GM12878 (cell line): ENCODE data around the gene LIMS1. TPM values are rescaled to one million over a fixed set of nuclear protein-coding genes. Genes with fewer than 3 reads are reported as not detected.

ENCODE experiments used
- ATAC-seq: fragments of 200-7000 bp; cut with Tn5 transposase; 3 replicates; pipeline ENCODE4 v1.9.1; 2020; ENCODE audit warnings: mild to moderate bottlenecking, moderate library complexity
- BruUV-seq: library from RNA; stranded (reverse); fragments of 400-500 nt; replicated peaks from 2 replicates; lab custom pipeline; 2021; lab: Mats Ljungman, UMichigan
- CTCF ChIA-PET: fragments of 300-600 bp; sonication (Branson Sonifier 250); formaldehyde crosslinking; extraction: SDS; loops from one replicate; lab custom pipeline; 2021; ENCODE audit warnings: inconsistent platforms; lab: Yijun Ruan, JAX
- POLR2A ChIA-PET: fragments of 350-600 bp; formaldehyde crosslinking; extraction: SDS; loops from one replicate; lab custom pipeline; 2021; ENCODE audit warnings: inconsistent platforms; lab: Charles Lee
- RAD21 ChIA-PET: fragments of 300-600 bp; sonication (Branson Sonifier 250); formaldehyde crosslinking; loops from one replicate; lab custom pipeline; 2023; ENCODE audit warnings: antibody characterized with exemption; ENCODE audit not compliant: unreplicated experiment; lab: Charles Lee
- SMC1A ChIA-PET: fragments of 300-600 bp; sonication (Branson Sonifier 250); formaldehyde crosslinking; loops from one replicate; lab custom pipeline; 2023; ENCODE audit not compliant: unreplicated experiment, uncharacterized antibody; lab: Charles Lee
- DNase-seq: peaks from one replicate; pipeline ENCODE4 v3.0.0-alpha.2; 2011; ENCODE audit warnings: low read depth, low spot score
- FAIRE-seq: peaks from 3 replicates; lab custom pipeline; 2011; peaks lifted over from hg19 to GRCh38; lab: Jason Lieb, UNC
- H2AFZ ChIP-seq: 2 replicates; pipeline ENCODE4 v1.6.0; 2011; ENCODE audit warnings: low read depth, low read length, control low read depth; ENCODE audit not compliant: control insufficient read depth
- H3K27ac ChIP-seq: 2 replicates; pipeline ENCODE4 v1.5.1; 2011; ENCODE audit warnings: control low read depth; ENCODE audit not compliant: control insufficient read depth, insufficient read depth
- H3K27me3 ChIP-seq, 2 experiments: replicated peaks in 1 of 2; 2 replicates each; pipeline versions ENCODE4 v1.6.0 to v1.6.1; 2011; ENCODE audit warnings: low read length in 1 of 2; ENCODE audit not compliant: control insufficient read depth in 2 of 2, insufficient read depth in 2 of 2
- H3K36me3 ChIP-seq, 2 experiments: 2 replicates each; pipeline ENCODE4 v1.5.1; 2011; ENCODE audit warnings: low read length in 1 of 2; ENCODE audit not compliant: control insufficient read depth in 2 of 2, insufficient read depth in 2 of 2
- H3K4me1 ChIP-seq: 2 replicates; pipeline ENCODE4 v1.6.1; 2011; ENCODE audit warnings: mild to moderate bottlenecking, low read length, moderate library complexity, mixed read lengths; ENCODE audit not compliant: control insufficient read depth, insufficient read depth
- H3K4me2 ChIP-seq: 2 replicates; pipeline ENCODE4 v1.6.0; 2011; ENCODE audit warnings: control low read depth; ENCODE audit not compliant: control insufficient read depth, insufficient read depth
- H3K4me3 ChIP-seq: fragments of 200-600 bp; sonication (generic); 2 replicates; pipeline ENCODE4 v1.5.1; 2016
- H3K79me2 ChIP-seq: 2 replicates; pipeline ENCODE4 v1.6.0; 2011; ENCODE audit warnings: low read length; ENCODE audit not compliant: control insufficient read depth, insufficient read depth
- H3K9ac ChIP-seq: 2 replicates; pipeline ENCODE4 v1.8.0; 2011; ENCODE audit warnings: low read length, control low read depth, mixed read lengths; ENCODE audit not compliant: control insufficient read depth, insufficient read depth
- H3K9me3 ChIP-seq: replicated peaks from 3 replicates; pipeline ENCODE4 v1.5.1; 2011; ENCODE audit warnings: mild to moderate bottlenecking, low read length; ENCODE audit not compliant: control insufficient read depth, insufficient read depth
- H4K20me1 ChIP-seq: 2 replicates; pipeline ENCODE4 v1.6.0; 2011; ENCODE audit not compliant: control insufficient read depth, insufficient read depth
- CBFB ChIP-seq: IDR thresholded peaks from 2 replicates; pipeline ENCODE4 v1.6.1; 2016; ENCODE audit warnings: antibody characterized with exemption, low read depth
- E2F8 ChIP-seq: fragments of 450-650 bp; IDR thresholded peaks from 2 replicates; pipeline ENCODE4 v1.6.1; 2018; ENCODE audit warnings: mild to moderate bottlenecking, low read depth, moderate library complexity; ENCODE audit not compliant: partially characterized antibody
- JUNB ChIP-seq: IDR thresholded peaks from 2 replicates; pipeline ENCODE4 v1.6.1; 2016; ENCODE audit warnings: antibody characterized with exemption, mild to moderate bottlenecking
- RUNX3 ChIP-seq: IDR thresholded peaks from 2 replicates; pipeline ENCODE4 v1.6.1; 2012; ENCODE audit warnings: low read length, inconsistent platforms
- ZNF274 ChIP-seq: IDR thresholded peaks from one replicate; pipeline ENCODE4 v1.8.0; 2011; ENCODE audit not compliant: insufficient read length, insufficient read depth
- WGBS: methylation state at CpG from one replicate; pipeline ENCODE4 v1.1.6; 2016; ENCODE audit warnings: low lambda C conversion rate; ENCODE audit not compliant: insufficient replicate concordance, insufficient coverage; ENCODE audit errors: missing lambda C conversion rate; 5-methylcytosine and 5-hydroxymethylcytosine counted together
- in situ Hi-C: fragments of 300-500 bp; cut with MboI; formaldehyde crosslinking; loops from 9 replicates; pipeline ENCODE4 v1.14.3; 2018; ENCODE audit warnings: mixed read lengths
- intact Hi-C: fragments of 100-400 bp; cut with micrococcal nuclease; formaldehyde crosslinking; loops from one replicate; pipeline ENCODE4 v1.14.2; 2022; ENCODE audit not compliant: unreplicated experiment
- polyA plus RNA-seq, 11 experiments: library from polyadenylated mRNA; depleted of rRNA in 4 of 11; unstranded in 6 of 11; stranded (reverse) in 5 of 11; fragments of >200 nt; fragmentation: Nextera tagmentation in 4 of 11; fragmentation: Illumina TruSeq in 1 of 11; extraction: Ambion mirVana in 4 of 11; extraction: Trizol in 1 of 11; gene quantifications; 1 replicate in 1 of 11; 2 replicates in 10 of 11; pipeline versions ENCODE4 v1.2.1 to v1.2.3, GENCODE V29; 2011 to 2016; ENCODE audit warnings: inconsistent platforms in 2 of 11, missing spikeins in 2 of 11, low read depth in 1 of 11
- total RNA-seq, 4 experiments: library from RNA; depleted of rRNA in 3 of 4; stranded (reverse); fragments of >200 nt in 3 of 4; fragmentation: Illumina TruSeq in 1 of 4; extraction: Trizol in 1 of 4; gene quantifications; 2 replicates each; pipeline versions ENCODE4 v1.2.1 to v1.2.3, GENCODE V29; 2013 to 2021

LIMS1 gene
- total and polyA plus RNA-seq, 10 of the 15 experiments (the other 5 are each of a cell fraction or from before 2014, with no cell fraction given): 15.7 to 98.1 (median 43.9) TPM

GRCh38 chr2:108627911-108628567, 93.8 kb downstream of the LIMS1 start:
- Histone ChIP-seq H3K9me3 (no peaks in the 10 kb centered on the region), H3K27me3 (no peaks in the 10 kb centered on the region), H4K20me1 (0 out of 2 replicates have a peak, but pooled peaks cover 4% of the 10 kb centered on the region), H2AFZ (no peak overlapping the region), H3K79me2 (peaks cover 11% of the 10 kb centered on the region), H3K27ac (no peak overlapping the region), H3K36me3 (0 out of 4 replicates have a peak, but pooled peaks cover 0 to 2% of the 10 kb centered on the region in 2 experiments), H3K4me3 (no peak overlapping the region), H3K4me1 (peaks cover 41% of the 10 kb centered on the region), H3K4me2 (no peak overlapping the region), H3K9ac (no peak overlapping the region)
- no TSS peak for BruUV-seq
- ChIA-PET SMC1A (interaction anchor here (1.3 to 23.9 kb wide), 8 partner anchors 10 to 53 kb away, joined by 4 to 800 read pairs (median 11); no protein-coding TSS in a partner anchor), POLR2A (interaction anchor here (1.7 to 2.7 kb wide), 2 partner anchors 11 to 13 kb away, joined by 8 to 10 read pairs; no protein-coding TSS in a partner anchor), CTCF (interaction anchor here (2.3 to 11.7 kb wide), 4 partner anchors 10 to 43 kb away, joined by 9 to 441 read pairs (median 86); no protein-coding TSS in a partner anchor), RAD21 (interaction anchor here (1.6 to 13.6 kb wide), 3 partner anchors 9 to 22 kb away, joined by 10 to 441 read pairs (median 13); no protein-coding TSS in a partner anchor)
- DNase-seq (no peak), FAIRE-seq (no peak), ATAC-seq (no peak)
- 85% methylated on average over 4 of the region's 4 CpGs for WGBS
- intact Hi-C loops (no loop called here), in situ Hi-C loops (no loop called here)
- TF ChIP-seq CBFB: no peak
- TF ChIP-seq E2F8: no peak
- TF ChIP-seq RUNX3: 0 out of 2 replicates have a peak, but pooled peaks have one; percentile 6
- no peak for TF ChIP-seq ZNF274
- peak; percentile 51 for TF ChIP-seq JUNB
- TF ChIP-seq, all 136 proteins: peak for 2
